Spleen (tissue), 7 donors: ENCODE data around the gene STK10.

Source experiments
- POLR2A ChIP-seq, 3 donors: fragments of 450-650 bp; IDR thresholded peaks; one replicate each; pipeline ENCODE4 v1.5.1; 2017; ENCODE audit warnings: antibody characterized with exemption in 3 of 3, mild to moderate bottlenecking in 1 of 3
- TF ChIP-seq, protein P1 (sequence below), 11 experiments: fragments of 200-600 bp in 7 of 11; fragments of 450-650 bp in 4 of 11; sonication (generic) in 4 of 11; IDR thresholded peaks in 8 of 11; conservative IDR thresholded peaks in 3 of 11; 1 replicate in 7 of 11; 2 replicates in 4 of 11; pipeline versions ENCODE4 v1.4.0 to v1.8.0; 2016 to 2021; ENCODE audit warnings: antibody characterized with exemption in 11 of 11, inconsistent platforms in 4 of 11, mild to moderate bottlenecking in 1 of 11
- donor health status: DM: no; HTN: no; CAD: no; lungs with moderate emphysema.
- donor health status: DM: no; HTN: no; CAD: no.
- donor health status: DM: no; HTN: no; CAD: no.

DNA sequence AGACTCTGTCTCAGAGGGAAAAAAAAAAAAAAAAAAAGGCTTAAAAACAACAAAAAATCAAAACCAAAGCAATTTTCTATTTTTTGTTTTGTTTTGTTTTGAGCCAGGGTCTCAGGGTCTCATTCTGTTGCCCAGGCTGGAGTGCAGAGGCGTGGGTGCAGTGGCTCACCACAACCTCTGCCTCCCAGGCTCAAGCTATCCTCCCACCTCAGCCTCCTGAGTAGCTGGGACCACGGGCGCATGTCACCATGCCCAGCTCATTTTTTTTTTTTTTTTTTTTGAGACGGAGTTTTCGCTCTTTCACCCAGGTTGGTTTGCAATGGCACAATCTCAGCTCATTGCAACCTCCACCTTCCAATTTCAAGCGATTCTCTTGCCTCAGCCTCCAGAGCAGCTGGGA lies 5.7 kb downstream of the STK10 start:
- TF ChIP-seq, protein P1, sequence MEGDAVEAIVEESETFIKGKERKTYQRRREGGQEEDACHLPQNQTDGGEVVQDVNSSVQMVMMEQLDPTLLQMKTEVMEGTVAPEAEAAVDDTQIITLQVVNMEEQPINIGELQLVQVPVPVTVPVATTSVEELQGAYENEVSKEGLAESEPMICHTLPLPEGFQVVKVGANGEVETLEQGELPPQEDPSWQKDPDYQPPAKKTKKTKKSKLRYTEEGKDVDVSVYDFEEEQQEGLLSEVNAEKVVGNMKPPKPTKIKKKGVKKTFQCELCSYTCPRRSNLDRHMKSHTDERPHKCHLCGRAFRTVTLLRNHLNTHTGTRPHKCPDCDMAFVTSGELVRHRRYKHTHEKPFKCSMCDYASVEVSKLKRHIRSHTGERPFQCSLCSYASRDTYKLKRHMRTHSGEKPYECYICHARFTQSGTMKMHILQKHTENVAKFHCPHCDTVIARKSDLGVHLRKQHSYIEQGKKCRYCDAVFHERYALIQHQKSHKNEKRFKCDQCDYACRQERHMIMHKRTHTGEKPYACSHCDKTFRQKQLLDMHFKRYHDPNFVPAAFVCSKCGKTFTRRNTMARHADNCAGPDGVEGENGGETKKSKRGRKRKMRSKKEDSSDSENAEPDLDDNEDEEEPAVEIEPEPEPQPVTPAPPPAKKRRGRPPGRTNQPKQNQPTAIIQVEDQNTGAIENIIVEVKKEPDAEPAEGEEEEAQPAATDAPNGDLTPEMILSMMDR (IDR thresholded peaks at IDR 0.05 in 8 of 11, conservative IDR thresholded peaks at IDR 0.05 in 3 of 11), result no peak
- TF ChIP-seq POLR2A (IDR thresholded peaks at IDR 0.05), result no peak
